ENCODE data around the gene TMED5.
"Not testable (repeated sequence)": the region's sequence is repeated elsewhere in the genome, so short reads cannot be mapped to it uniquely, and the experiment has no call there.

TMED5 gene
- 82.7 to 136 (median 110) reads per million in 3 donors for total RNA-seq

DNA sequence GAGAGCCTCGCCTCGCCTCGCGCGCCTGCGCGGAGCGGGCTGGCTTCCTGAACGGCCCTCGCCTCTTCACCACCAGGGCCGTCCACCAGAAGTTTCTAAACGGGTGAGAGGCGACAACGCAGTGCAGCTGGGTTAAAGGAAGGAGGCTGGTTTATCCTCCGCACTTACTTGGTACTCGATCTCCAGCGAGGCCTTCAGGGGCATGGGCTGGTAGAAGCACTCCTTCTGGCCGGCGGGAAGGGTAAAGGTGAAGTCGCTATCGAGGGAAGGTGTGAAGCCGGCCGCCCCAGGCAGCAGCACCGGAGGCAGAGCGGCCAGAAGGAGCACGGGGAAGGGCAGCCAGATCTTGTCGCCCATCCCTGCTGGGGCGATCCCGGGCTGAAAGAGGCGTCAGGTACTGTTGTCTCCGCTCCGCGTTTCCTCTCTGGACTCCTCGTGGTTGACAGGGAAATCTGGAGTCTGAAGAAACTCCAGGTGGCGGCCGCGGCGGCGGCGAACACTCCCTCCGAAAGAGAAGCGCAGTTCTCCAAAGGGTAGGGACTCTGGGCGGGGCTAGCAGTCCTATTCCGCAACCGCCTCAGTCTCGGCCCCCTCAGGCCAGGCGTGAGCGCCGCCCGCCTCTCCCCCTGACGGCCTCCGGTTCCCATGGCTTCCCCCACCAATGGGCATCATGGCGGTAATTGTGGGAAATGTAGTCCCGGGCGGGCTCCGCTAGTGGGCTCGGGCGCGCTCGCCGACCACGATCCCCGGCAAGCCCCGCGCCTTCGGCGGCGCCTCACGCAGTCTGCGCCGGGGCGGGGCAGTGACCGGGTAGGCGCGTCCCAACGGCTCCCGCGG is at the start of gene TMED5:
Gene TMED5 (minus strand): TSS at position 528 of the 837 bp plus-strand sequence. CDS start 171 bp downstream, at position 357.
- Histone ChIP-seq H3K4me3 (ENCODE audit: insufficient read depth, low read depth, low read length, poor library complexity, severe bottlenecking) (peak within 1 kb of the TSS; percentile 75), H3K9me3 (ENCODE audit: control insufficient read depth, low read length) (no peaks in the 10 kb centered on the region), H3K27ac (ENCODE audit: insufficient read depth, low read length, poor library complexity, severe bottlenecking) (peak within 1 kb of the TSS; percentile 91), H3K27me3 (replicated peaks; ENCODE audit: control insufficient read depth, insufficient read depth, low read length, poor library complexity, severe bottlenecking) (no peaks in the 10 kb centered on the region), H3K4me1 (ENCODE audit: control insufficient read depth, insufficient read depth, low read length, poor library complexity, severe bottlenecking) (peaks cover 26% of the 10 kb centered on the region), H3K36me3 (ENCODE audit: control insufficient read depth, insufficient read depth, low read length) (no peaks in the 10 kb centered on the region)
- peak; percentile 95 to 96 (median 95) for DNase-seq

DNA sequence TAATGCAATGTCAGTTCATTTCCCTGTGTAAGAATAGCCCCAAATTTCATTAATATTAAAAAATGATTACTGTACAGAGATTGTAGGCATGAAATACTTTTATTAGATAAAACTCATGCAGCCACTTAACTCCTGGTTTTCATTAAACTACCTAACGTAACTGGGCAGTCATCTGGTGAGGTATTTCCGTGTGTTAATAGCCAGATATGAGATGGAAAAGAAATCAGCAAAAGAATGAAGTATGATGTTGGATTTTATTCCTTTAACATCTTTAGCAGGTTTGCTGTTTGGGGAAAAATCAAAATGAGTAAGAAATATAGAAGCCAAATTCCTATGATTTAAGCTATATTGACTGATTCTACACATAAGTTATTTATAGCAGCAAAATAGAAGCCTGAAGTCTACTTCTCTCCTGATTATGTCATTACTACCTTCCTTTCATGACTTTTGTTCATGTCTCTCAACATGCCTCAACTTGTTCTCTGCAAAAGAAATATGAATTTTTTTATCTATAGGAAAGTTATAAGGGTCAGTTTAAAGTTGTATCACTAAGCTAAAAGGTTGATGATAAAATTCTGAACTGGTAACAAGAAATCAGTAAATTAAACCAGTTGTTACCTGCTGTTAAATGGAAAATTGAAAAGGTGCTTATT is 42.9 kb upstream of the TMED5 start:
- H3K36me3 ChIP-seq (ENCODE audit: control insufficient read depth, insufficient read depth, low read length): peaks cover 3% of the 10 kb centered on the region
- no peak overlapping the region for H3K4me3 ChIP-seq (ENCODE audit: insufficient read depth, low read depth, low read length, poor library complexity, severe bottlenecking)
- no peaks in the 10 kb centered on the region for H3K4me1 ChIP-seq (ENCODE audit: control insufficient read depth, insufficient read depth, low read length, poor library complexity, severe bottlenecking)
- no peak overlapping the region for H3K27ac ChIP-seq (ENCODE audit: insufficient read depth, low read length, poor library complexity, severe bottlenecking)
- no peaks in the 10 kb centered on the region for H3K27me3 ChIP-seq (replicated peaks; ENCODE audit: control insufficient read depth, insufficient read depth, low read length, poor library complexity, severe bottlenecking)
- no peaks in the 10 kb centered on the region for H3K9me3 ChIP-seq (ENCODE audit: control insufficient read depth, low read length)
- DNase-seq: no peak

DNA sequence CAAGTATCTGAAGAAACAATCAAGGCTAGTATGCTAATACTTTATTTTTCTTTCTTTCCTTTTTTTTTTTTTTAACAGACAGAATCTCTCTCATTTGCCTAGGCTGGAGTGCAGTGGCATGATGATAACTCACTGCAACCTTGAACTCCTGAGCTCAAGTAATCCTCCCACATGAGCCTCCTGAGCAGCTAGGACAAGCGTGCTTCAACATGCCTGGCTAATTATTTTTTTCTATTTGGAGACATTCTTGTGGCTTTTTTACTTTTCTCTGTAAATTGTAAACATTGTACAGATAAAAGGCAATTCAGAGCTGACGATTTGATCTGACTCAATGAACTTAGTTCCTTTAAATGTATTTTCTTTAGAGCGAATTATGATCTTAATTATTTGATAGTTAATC is 41.7 kb upstream of the TMED5 start:
- Histone ChIP-seq H3K9me3 (ENCODE audit: control insufficient read depth, low read length) (no peaks in the 10 kb centered on the region), H3K4me3 (ENCODE audit: insufficient read depth, low read depth, low read length, poor library complexity, severe bottlenecking) (no peak overlapping the region), H3K4me1 (ENCODE audit: control insufficient read depth, insufficient read depth, low read length, poor library complexity, severe bottlenecking) (no peaks in the 10 kb centered on the region), H3K27ac (ENCODE audit: insufficient read depth, low read length, poor library complexity, severe bottlenecking) (no peak overlapping the region), H3K36me3 (ENCODE audit: control insufficient read depth, insufficient read depth, low read length) (peaks cover 3% of the 10 kb centered on the region), H3K27me3 (replicated peaks; ENCODE audit: control insufficient read depth, insufficient read depth, low read length, poor library complexity, severe bottlenecking) (no peaks in the 10 kb centered on the region)
- DNase-seq: no peak

DNA sequence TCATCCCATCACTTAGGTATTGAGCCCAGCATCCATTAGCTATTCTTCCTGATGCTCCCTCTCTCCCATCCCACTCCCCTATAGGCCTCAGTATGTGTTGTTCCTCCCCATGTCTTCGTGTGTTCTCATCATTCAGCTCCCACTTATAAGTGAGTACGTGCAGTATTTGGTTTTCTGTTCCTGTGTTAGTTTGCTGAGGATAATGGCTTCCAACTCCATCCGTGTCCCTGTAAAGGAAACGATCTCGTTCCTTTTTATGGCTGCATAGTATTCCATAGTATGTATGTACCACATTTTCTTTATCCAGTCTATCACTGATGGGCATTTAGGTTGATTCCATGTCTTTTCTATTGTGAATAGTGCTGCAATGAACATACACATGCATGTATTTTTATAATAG is 40.5 kb upstream of the TMED5 start:
- DNase-seq; H3K4me1 ChIP-seq (ENCODE audit: control insufficient read depth, insufficient read depth, low read length, poor library complexity, severe bottlenecking); H3K9me3 ChIP-seq (ENCODE audit: control insufficient read depth, low read length); H3K4me3 ChIP-seq (ENCODE audit: insufficient read depth, low read depth, low read length, poor library complexity, severe bottlenecking); H3K27ac ChIP-seq (ENCODE audit: insufficient read depth, low read length, poor library complexity, severe bottlenecking); H3K36me3 ChIP-seq (ENCODE audit: control insufficient read depth, insufficient read depth, low read length); H3K27me3 ChIP-seq (replicated peaks; ENCODE audit: control insufficient read depth, insufficient read depth, low read length, poor library complexity, severe bottlenecking): not testable (repeated sequence)

DNA sequence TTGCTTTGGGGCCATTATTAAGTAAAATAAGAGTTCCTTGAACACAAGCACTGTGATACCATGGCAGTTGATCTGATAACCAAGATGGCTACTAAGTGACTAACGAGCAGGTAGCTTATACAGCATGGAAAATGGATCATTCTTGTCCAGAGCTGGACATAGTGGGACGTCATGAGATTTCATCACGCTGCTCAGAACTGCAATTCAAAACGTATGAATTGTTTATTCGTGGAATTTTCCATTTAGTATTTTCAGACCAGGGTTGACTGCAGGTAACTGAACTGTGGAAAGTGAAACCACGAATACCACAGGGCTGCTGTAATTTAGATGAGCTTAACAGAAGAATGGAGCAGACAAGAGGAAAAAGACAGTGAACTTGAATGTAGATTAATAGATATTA is 39.2 kb upstream of the TMED5 start:
- no peaks in the 10 kb centered on the region for H3K4me1 ChIP-seq (ENCODE audit: control insufficient read depth, insufficient read depth, low read length, poor library complexity, severe bottlenecking)
- no peaks in the 10 kb centered on the region for H3K27me3 ChIP-seq (replicated peaks; ENCODE audit: control insufficient read depth, insufficient read depth, low read length, poor library complexity, severe bottlenecking)
- no peak for DNase-seq
- H3K27ac ChIP-seq (ENCODE audit: insufficient read depth, low read length, poor library complexity, severe bottlenecking): peak overlapping the region; percentile 6
- H3K9me3 ChIP-seq (ENCODE audit: control insufficient read depth, low read length): no peaks in the 10 kb centered on the region
- peak overlapping the region; percentile 49 for H3K4me3 ChIP-seq (ENCODE audit: insufficient read depth, low read depth, low read length, poor library complexity, severe bottlenecking)
- peaks cover 3% of the 10 kb centered on the region for H3K36me3 ChIP-seq (ENCODE audit: control insufficient read depth, insufficient read depth, low read length)

DNA sequence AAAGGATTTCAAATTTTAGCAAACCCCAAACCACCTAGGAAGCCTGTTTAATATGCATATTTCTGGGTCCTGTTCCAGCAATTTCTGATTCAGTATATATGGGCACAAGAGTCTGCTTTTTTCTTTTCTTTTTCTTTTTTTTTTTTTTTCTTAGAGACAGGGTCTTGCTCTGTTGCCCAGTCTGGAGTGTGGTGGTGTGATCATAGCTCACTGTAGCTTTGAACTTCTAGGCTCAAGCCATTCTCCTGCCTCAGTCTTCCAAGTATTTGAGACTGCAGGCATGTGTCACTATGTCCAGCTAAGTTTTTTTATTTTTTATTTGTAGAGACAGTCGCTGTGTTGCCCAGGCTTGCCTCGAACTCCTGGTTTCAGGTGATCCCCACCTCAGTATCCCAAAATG is 35.1 kb upstream of the TMED5 start:
- no peaks in the 10 kb centered on the region for H3K4me1 ChIP-seq (ENCODE audit: control insufficient read depth, insufficient read depth, low read length, poor library complexity, severe bottlenecking)
- no peaks in the 10 kb centered on the region for H3K36me3 ChIP-seq (ENCODE audit: control insufficient read depth, insufficient read depth, low read length)
- no peak for DNase-seq

DNA sequence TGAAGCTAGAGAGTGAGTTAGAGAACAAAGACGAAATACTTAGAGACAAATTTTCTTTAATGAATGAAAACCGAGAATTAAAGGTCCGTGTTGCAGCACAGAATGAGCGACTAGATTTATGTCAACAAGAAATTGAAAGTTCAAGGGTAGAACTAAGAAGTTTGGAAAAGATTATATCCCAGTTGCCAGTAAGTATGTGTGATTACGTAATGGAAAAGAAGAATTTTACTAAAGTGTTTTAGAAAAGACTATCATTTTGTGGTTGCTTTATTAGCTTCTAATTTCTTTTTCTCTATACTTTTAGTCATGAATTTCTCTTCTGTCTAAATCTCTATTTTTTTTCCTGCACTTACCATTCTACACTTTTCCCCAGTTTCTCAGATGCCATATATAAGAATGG is 27.0 kb upstream of the TMED5 start:
- Histone ChIP-seq H3K4me3 (ENCODE audit: insufficient read depth, low read depth, low read length, poor library complexity, severe bottlenecking) (no peak overlapping the region), H3K27me3 (replicated peaks; ENCODE audit: control insufficient read depth, insufficient read depth, low read length, poor library complexity, severe bottlenecking) (no peaks in the 10 kb centered on the region), H3K27ac (ENCODE audit: insufficient read depth, low read length, poor library complexity, severe bottlenecking) (no peak overlapping the region), H3K4me1 (ENCODE audit: control insufficient read depth, insufficient read depth, low read length, poor library complexity, severe bottlenecking) (no peaks in the 10 kb centered on the region), H3K9me3 (ENCODE audit: control insufficient read depth, low read length) (no peaks in the 10 kb centered on the region), H3K36me3 (ENCODE audit: control insufficient read depth, insufficient read depth, low read length) (no peaks in the 10 kb centered on the region)
- no peak for DNase-seq

More for the DNA sequence above, 35.1 kb upstream of the TMED5 start:
- Histone ChIP-seq H3K27me3 (replicated peaks; ENCODE audit: control insufficient read depth, insufficient read depth, low read length, poor library complexity, severe bottlenecking) (no peaks in the 10 kb centered on the region), H3K4me3 (ENCODE audit: insufficient read depth, low read depth, low read length, poor library complexity, severe bottlenecking) (no peak overlapping the region), H3K27ac (ENCODE audit: insufficient read depth, low read length, poor library complexity, severe bottlenecking) (no peak overlapping the region), H3K9me3 (ENCODE audit: control insufficient read depth, low read length) (no peaks in the 10 kb centered on the region)

DNA sequence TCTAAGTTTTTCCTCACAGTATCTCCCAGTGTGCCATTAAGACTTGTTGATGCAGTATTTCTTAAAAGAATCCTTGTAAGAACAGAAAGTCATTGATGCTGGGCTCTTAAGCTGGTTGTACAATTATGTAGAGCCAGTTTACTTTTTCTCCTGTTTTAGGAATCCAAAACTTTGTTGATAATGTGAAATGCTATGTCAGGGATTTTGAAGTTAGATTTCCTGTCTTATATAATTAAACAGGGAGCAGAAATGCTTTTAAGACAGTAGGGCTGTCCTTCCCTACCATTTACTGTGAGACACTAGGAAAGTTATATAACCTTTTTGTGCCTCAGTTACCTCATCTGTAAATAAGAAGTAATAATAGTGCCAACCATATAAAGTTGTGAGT is 26.3 kb upstream of the TMED5 start:
- H3K4me1 ChIP-seq (ENCODE audit: control insufficient read depth, insufficient read depth, low read length, poor library complexity, severe bottlenecking): no peaks in the 10 kb centered on the region
- H3K9me3 ChIP-seq (ENCODE audit: control insufficient read depth, low read length): no peaks in the 10 kb centered on the region
- H3K4me3 ChIP-seq (ENCODE audit: insufficient read depth, low read depth, low read length, poor library complexity, severe bottlenecking): no peak overlapping the region
- no peak for DNase-seq
- no peak overlapping the region for H3K27ac ChIP-seq (ENCODE audit: insufficient read depth, low read length, poor library complexity, severe bottlenecking)
- no peaks in the 10 kb centered on the region for H3K27me3 ChIP-seq (replicated peaks; ENCODE audit: control insufficient read depth, insufficient read depth, low read length, poor library complexity, severe bottlenecking)
- H3K36me3 ChIP-seq (ENCODE audit: control insufficient read depth, insufficient read depth, low read length): peaks cover 3% of the 10 kb centered on the region

DNA sequence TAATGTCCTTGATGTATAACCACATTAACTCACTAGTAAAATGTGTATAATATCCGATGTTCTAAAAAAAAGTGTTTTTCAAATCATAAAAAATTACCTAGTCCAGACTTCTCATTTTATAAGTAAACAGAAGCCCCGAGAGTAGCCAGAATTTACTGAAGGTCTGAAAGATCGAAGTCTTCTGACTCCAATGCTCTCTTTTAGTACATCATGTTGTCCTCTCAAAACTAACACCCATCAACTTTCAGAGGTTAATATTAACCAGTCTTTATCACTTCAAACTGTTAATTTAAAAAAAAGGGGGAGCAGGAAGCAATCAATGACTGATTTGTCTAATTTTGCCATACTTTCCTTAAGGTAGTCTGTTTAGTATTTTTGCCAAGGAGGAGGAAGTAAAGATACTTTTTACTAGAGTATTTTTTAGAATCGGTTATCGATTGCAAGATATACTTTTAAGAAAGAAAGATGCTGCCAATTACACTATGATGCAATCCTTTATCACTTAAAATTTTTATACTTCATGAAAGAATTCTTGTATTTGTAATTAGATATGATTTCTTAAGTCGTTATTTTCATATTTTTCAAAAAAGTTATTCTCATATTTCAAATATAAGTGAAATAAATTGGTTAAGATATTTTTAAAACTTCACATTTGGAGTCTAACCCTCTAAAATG is 25.8 kb upstream of the TMED5 start:
- Histone ChIP-seq H3K27me3 (replicated peaks; ENCODE audit: control insufficient read depth, insufficient read depth, low read length, poor library complexity, severe bottlenecking) (no peaks in the 10 kb centered on the region), H3K36me3 (ENCODE audit: control insufficient read depth, insufficient read depth, low read length) (peaks cover 3% of the 10 kb centered on the region)

DNA sequence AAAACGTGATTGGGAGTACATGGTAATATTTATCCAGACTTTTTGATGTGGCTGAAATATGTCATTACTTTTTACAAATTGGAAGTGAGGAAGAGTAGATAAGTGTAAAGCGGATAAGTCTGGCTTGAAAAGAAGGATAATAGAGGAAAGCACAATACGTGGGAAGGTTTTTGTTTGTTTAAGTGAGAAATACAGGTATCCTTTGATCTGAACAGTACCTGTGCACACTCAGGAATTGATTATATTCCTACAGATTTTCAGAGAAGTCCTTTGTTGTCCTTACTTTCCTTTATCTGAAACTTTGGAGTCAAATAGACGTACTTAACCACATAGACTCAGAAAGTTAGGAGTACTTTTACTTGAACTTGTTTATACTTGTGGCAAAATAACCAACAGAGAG is 20.5 kb upstream of the TMED5 start:
- no peak for DNase-seq
- no peak overlapping the region for H3K27ac ChIP-seq (ENCODE audit: insufficient read depth, low read length, poor library complexity, severe bottlenecking)
- H3K9me3 ChIP-seq (ENCODE audit: control insufficient read depth, low read length): no peaks in the 10 kb centered on the region
- H3K4me3 ChIP-seq (ENCODE audit: insufficient read depth, low read depth, low read length, poor library complexity, severe bottlenecking): no peak overlapping the region
- H3K36me3 ChIP-seq (ENCODE audit: control insufficient read depth, insufficient read depth, low read length): peaks cover 3% of the 10 kb centered on the region
- H3K27me3 ChIP-seq (replicated peaks; ENCODE audit: control insufficient read depth, insufficient read depth, low read length, poor library complexity, severe bottlenecking): no peaks in the 10 kb centered on the region
- no peaks in the 10 kb centered on the region for H3K4me1 ChIP-seq (ENCODE audit: control insufficient read depth, insufficient read depth, low read length, poor library complexity, severe bottlenecking)

More for the DNA sequence above, 25.8 kb upstream of the TMED5 start:
- DNase-seq: no peak
- Histone ChIP-seq H3K9me3 (ENCODE audit: control insufficient read depth, low read length) (no peaks in the 10 kb centered on the region), H3K27ac (ENCODE audit: insufficient read depth, low read length, poor library complexity, severe bottlenecking) (no peak overlapping the region), H3K4me3 (ENCODE audit: insufficient read depth, low read depth, low read length, poor library complexity, severe bottlenecking) (no peak overlapping the region), H3K4me1 (ENCODE audit: control insufficient read depth, insufficient read depth, low read length, poor library complexity, severe bottlenecking) (no peaks in the 10 kb centered on the region)

All from effector memory CD4-positive, alpha-beta T cell (primary cell).